HepG2 (cell line): Measurements from ENCODE around the gene MIPEP. TPM values are rescaled to one million over a fixed set of nuclear protein-coding genes. Genes with fewer than 3 reads are reported as not detected.

ENCODE experiments used
- ATAC-seq: fragments of 200-7000 bp; cut with Tn5 transposase; 3 replicates; pipeline ENCODE4 v1.9.1; 2020; ENCODE audit warnings: mild to moderate bottlenecking, moderate library complexity
- BruUV-seq: library from RNA; stranded (reverse); fragments of 400-500 nt; replicated peaks from 2 replicates; lab custom pipeline; 2021; lab: Mats Ljungman, UMichigan
- CTCF ChIA-PET: fragments of 300-600 bp; formaldehyde crosslinking; extraction: SDS; loops from one replicate; lab custom pipeline; 2021; ENCODE audit warnings: low total read pairs, inconsistent platforms, low intra/inter-chr PET ratio; lab: Yijun Ruan, JAX
- POLR2A ChIA-PET: fragments of 350-600 bp; sonication (Branson Sonifier 250); formaldehyde crosslinking; loops from one replicate; lab custom pipeline; 2020; ENCODE audit warnings: antibody characterized with exemption, inconsistent platforms; lab: Yijun Ruan, JAX
- DNase-seq: peaks from one replicate; pipeline ENCODE4 v3.0.0-alpha.2; 2015; ENCODE audit warnings: low spot score
- FAIRE-seq: peaks from 3 replicates; lab custom pipeline; 2011; peaks lifted over from hg19 to GRCh38; lab: Jason Lieb, UNC
- H2AFZ ChIP-seq: one replicate; pipeline ENCODE4 v1.6.1; 2011; ENCODE audit warnings: low read length, inconsistent platforms
- H3K27ac ChIP-seq: fragments of 300-600 bp; 3 replicates; pipeline ENCODE4 v1.8.0; 2011; ENCODE audit warnings: mixed run types, mild to moderate bottlenecking, mixed read lengths, low read length, inconsistent platforms; ENCODE audit not compliant: insufficient read depth; ENCODE audit errors: extremely low read length
- H3K27me3 ChIP-seq, 2 experiments: fragments of 200-600 bp in 1 of 2; 2 replicates in 1 of 2; 3 replicates in 1 of 2; pipeline versions ENCODE4 v1.6.0 to v1.8.0; 2011; ENCODE audit warnings: low read length in 2 of 2, mild to moderate bottlenecking in 2 of 2, moderate library complexity in 2 of 2, inconsistent platforms in 1 of 2; ENCODE audit not compliant: insufficient read depth in 2 of 2, control insufficient read depth in 1 of 2
- H3K36me3 ChIP-seq, 2 experiments: fragments of 200-600 bp in 1 of 2; replicated peaks in 1 of 2; 2 replicates in 1 of 2; 3 replicates in 1 of 2; pipeline versions ENCODE4 v1.5.1 to v1.8.0; 2011; ENCODE audit warnings: low read length in 2 of 2, inconsistent platforms in 1 of 2; ENCODE audit not compliant: insufficient read depth in 2 of 2, control insufficient read depth in 1 of 2
- H3K4me1 ChIP-seq: 2 replicates; pipeline ENCODE4 v1.5.1; 2012; ENCODE audit warnings: low read length, inconsistent platforms; ENCODE audit not compliant: insufficient read depth
- H3K4me2 ChIP-seq: 2 replicates; pipeline ENCODE4 v1.6.0; 2011; ENCODE audit warnings: low read depth, low read length, inconsistent platforms
- H3K4me3 ChIP-seq, 3 experiments: fragments of 200-600 bp in 1 of 3; sonication (generic), shearing (Covaris generic) in 1 of 3; replicated peaks in 1 of 3; 2 replicates each; pipeline ENCODE4 v1.5.1; 2011 to 2016; ENCODE audit warnings: low read length in 3 of 3, inconsistent platforms in 2 of 3, low read depth in 2 of 3, mild to moderate bottlenecking in 2 of 3, control low read depth in 1 of 3, mixed read lengths in 1 of 3; ENCODE audit not compliant: insufficient read depth in 1 of 3
- H3K79me2 ChIP-seq: one replicate; pipeline ENCODE4 v1.6.1; 2011; ENCODE audit warnings: low read length, inconsistent platforms; ENCODE audit not compliant: insufficient read depth
- H3K9ac ChIP-seq: 2 replicates; pipeline ENCODE4 v1.6.0; 2011; ENCODE audit warnings: mild to moderate bottlenecking, low read depth, low read length, inconsistent platforms; ENCODE audit not compliant: insufficient read depth
- H3K9me3 ChIP-seq: 2 replicates; pipeline ENCODE4 v1.5.1; 2012; ENCODE audit warnings: mild to moderate bottlenecking, low read length
- H4K20me1 ChIP-seq: 2 replicates; pipeline ENCODE4 v1.6.0; 2011; ENCODE audit warnings: inconsistent platforms, mild to moderate bottlenecking, low read length, moderate library complexity; ENCODE audit not compliant: insufficient read depth
- GFI1 ChIP-seq: sonication (generic); formaldehyde crosslinking; IDR thresholded peaks from 2 replicates; pipeline ENCODE4 v1.5.0; 2020; ENCODE audit warnings: missing genetic modification reagents, mild to moderate bottlenecking, borderline replicate concordance
- KLF12 ChIP-seq: sonication (generic); formaldehyde crosslinking; IDR thresholded peaks from 2 replicates; pipeline ENCODE4 v1.4.0; 2020; ENCODE audit warnings: missing genetic modification reagents, borderline replicate concordance
- MED13 ChIP-seq: sonication (generic); formaldehyde crosslinking; IDR thresholded peaks from 2 replicates; pipeline ENCODE4 v1.5.0; 2020; ENCODE audit warnings: missing genetic modification reagents
- NFE2L2 ChIP-seq: fragments of 150-350 bp; IDR thresholded peaks from 2 replicates; pipeline ENCODE4 v1.6.1; 2014; ENCODE audit warnings: low read length
- NONO ChIP-seq, 2 experiments: fragments of 450-650 bp in 1 of 2; sonication (generic) in 1 of 2; formaldehyde crosslinking in 1 of 2; IDR thresholded peaks in 1 of 2; conservative IDR thresholded peaks in 1 of 2; 2 replicates each; pipeline versions ENCODE4 v1.6.1 to v1.8.0; 2017 to 2022; ENCODE audit warnings: mild to moderate bottlenecking in 1 of 2, missing genetic modification reagents in 1 of 2, moderate library complexity in 1 of 2
- PHF5A ChIP-seq: IDR thresholded peaks from one replicate; pipeline ENCODE4 v1.6.1; 2018; ENCODE audit warnings: low read depth, missing genetic modification reagents; ENCODE audit not compliant: unreplicated experiment
- RFXANK ChIP-seq: IDR thresholded peaks from 2 replicates; pipeline ENCODE4 v1.6.1; 2016
- SP1 ChIP-seq, 2 experiments: fragments of 450-650 bp in 1 of 2; sonication (generic) in 1 of 2; formaldehyde crosslinking in 1 of 2; IDR thresholded peaks; 2 replicates each; pipeline versions ENCODE4 v1.4.0 to v1.6.1; 2016 to 2020; ENCODE audit warnings: missing genetic modification reagents in 1 of 2
- SP140L ChIP-seq: sonication (generic); formaldehyde crosslinking; IDR thresholded peaks from 2 replicates; pipeline ENCODE4 v1.4.0; 2020; ENCODE audit warnings: missing genetic modification reagents, borderline replicate concordance
- TBP ChIP-seq: sonication (generic); formaldehyde crosslinking; IDR thresholded peaks from 2 replicates; pipeline ENCODE4 v1.5.0; 2020; ENCODE audit warnings: missing genetic modification reagents
- ZNF337 ChIP-seq: sonication (generic); formaldehyde crosslinking; IDR thresholded peaks from 2 replicates; pipeline ENCODE4 v1.5.1; 2020; ENCODE audit warnings: missing genetic modification reagents, low read depth, mild to moderate bottlenecking, borderline replicate concordance
- ZNF383 ChIP-seq: sonication (generic); formaldehyde crosslinking; IDR thresholded peaks from 2 replicates; pipeline ENCODE4 v1.4.0; 2020; ENCODE audit warnings: missing genetic modification reagents, mild to moderate bottlenecking, borderline replicate concordance
- ZNF562 ChIP-seq: sonication (generic); formaldehyde crosslinking; IDR thresholded peaks from 2 replicates; pipeline ENCODE4 v1.8.0; 2022; ENCODE audit warnings: missing genetic modification reagents, borderline replicate concordance
- ZNF598 ChIP-seq: sonication (generic); formaldehyde crosslinking; IDR thresholded peaks from 2 replicates; pipeline ENCODE4 v1.5.1; 2020; ENCODE audit warnings: mild to moderate bottlenecking, missing genetic modification reagents, borderline replicate concordance
- WGBS: methylation state at CpG from one replicate; pipeline ENCODE4 v1.1.6; 2017; ENCODE audit warnings: low lambda C conversion rate; 5-methylcytosine and 5-hydroxymethylcytosine counted together
- in situ Hi-C: cut with HindIII; loops from 2 replicates; pipeline ENCODE4 v1.10.0; 2017; ENCODE audit warnings: low pct_unique_long_range_greater_than_20kb; ENCODE audit not compliant: extremely low pct_ligation_motif_present
- intact Hi-C: fragments of 100-400 bp; cut with micrococcal nuclease; formaldehyde crosslinking; loops from one replicate; pipeline ENCODE4 v1.10.0; 2022; ENCODE audit not compliant: unreplicated experiment
- polyA plus RNA-seq, 8 experiments: library from polyadenylated mRNA; depleted of rRNA in 3 of 8; stranded (reverse) in 7 of 8; unstranded in 1 of 8; fragments of >200 nt; fragmentation: Illumina TruSeq in 4 of 8; extraction: Trizol in 4 of 8; gene quantifications; 2 replicates each; pipeline versions ENCODE4 v1.2.1 to v1.2.3, GENCODE V29; 2011 to 2016; ENCODE audit warnings: low read depth in 4 of 8, missing spikeins in 1 of 8, mixed read lengths in 1 of 8; ENCODE audit not compliant: insufficient read depth in 1 of 8
- total RNA-seq, 5 experiments: library from RNA; depleted of rRNA; stranded (reverse); fragments of >200 nt; fragmentation: Illumina TruSeq; extraction: Trizol; gene quantifications; 2 replicates each; pipeline ENCODE4 v1.2.3, GENCODE V29; 2016; ENCODE audit warnings: low read depth in 1 of 5
- TF ChIP-seq, protein P1 (sequence below): sonication (generic); formaldehyde crosslinking; IDR thresholded peaks from 2 replicates; pipeline ENCODE4; 2020; ENCODE audit warnings: missing genetic modification reagents, mild to moderate bottlenecking, borderline replicate concordance
- TF ChIP-seq, protein P2 (sequence below): sonication (generic); formaldehyde crosslinking; IDR thresholded peaks from 2 replicates; pipeline ENCODE4 v1.4.0; 2020; ENCODE audit warnings: mild to moderate bottlenecking, low read depth, missing genetic modification reagents
- TF ChIP-seq, protein P3 (sequence below): sonication (generic); formaldehyde crosslinking; IDR thresholded peaks from 2 replicates; pipeline ENCODE4 v1.5.1; 2020; ENCODE audit warnings: missing genetic modification reagents, mild to moderate bottlenecking, borderline replicate concordance

The MIPEP gene
- total and polyA plus RNA-seq, 2 of the 13 experiments (the other 11 are each of a cell fraction or from before 2014, with no cell fraction given): 9.3 to 24.1 TPM

DNA sequence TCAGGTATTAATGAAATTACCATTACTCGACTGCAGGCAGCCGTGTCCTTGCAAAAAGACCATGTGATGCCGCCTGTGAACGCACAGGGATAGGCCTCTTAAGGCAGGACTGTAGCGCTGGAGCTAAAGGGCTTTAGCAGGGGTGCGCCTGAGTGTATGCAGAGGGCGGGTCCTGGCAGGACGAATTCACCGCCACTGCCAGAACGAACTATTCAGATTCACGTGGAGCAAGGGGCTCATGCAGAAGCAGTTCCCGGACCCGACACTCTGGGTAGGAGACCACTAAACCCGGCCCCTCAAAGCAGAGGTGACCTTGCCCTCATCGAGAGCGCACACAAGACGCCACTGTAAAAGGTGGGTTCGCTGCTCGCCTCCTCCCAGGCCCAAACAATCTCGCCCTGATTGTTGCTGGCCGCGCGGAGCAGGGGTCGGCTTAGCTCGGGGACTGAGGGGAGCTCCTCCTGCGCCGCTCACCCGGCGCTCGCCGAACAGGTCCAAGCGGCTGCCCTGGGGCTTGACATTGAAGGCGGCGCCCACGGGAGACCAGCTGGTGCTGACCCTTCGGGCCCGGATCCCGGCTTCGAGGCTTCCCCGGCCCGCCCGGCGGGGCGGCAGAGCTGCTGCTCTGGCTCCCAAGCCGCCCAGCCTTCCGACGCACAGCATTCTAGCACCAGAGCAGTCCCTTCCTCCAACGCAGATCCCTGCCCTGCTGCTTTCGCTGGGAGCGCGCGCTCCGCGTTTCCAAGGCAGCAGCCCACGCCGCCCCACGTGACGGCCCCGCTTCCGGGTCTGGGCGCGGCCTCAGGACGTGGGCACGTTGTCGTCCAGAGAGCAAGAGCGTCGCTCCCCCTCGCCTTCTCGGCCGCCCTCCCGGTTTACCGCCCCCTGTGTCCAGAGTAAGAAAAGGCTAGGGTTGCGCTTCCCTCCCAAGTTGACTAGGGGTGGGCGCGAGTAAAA lies at the start of gene MIPEP (continued):
- TF ChIP-seq GFI1 (CRISPR knock-in tag): peak; percentile 7; the same call in 1 of the 2 replicates
- TF ChIP-seq TBP (CRISPR knock-in tag): no peak
- TF ChIP-seq, protein P1, sequence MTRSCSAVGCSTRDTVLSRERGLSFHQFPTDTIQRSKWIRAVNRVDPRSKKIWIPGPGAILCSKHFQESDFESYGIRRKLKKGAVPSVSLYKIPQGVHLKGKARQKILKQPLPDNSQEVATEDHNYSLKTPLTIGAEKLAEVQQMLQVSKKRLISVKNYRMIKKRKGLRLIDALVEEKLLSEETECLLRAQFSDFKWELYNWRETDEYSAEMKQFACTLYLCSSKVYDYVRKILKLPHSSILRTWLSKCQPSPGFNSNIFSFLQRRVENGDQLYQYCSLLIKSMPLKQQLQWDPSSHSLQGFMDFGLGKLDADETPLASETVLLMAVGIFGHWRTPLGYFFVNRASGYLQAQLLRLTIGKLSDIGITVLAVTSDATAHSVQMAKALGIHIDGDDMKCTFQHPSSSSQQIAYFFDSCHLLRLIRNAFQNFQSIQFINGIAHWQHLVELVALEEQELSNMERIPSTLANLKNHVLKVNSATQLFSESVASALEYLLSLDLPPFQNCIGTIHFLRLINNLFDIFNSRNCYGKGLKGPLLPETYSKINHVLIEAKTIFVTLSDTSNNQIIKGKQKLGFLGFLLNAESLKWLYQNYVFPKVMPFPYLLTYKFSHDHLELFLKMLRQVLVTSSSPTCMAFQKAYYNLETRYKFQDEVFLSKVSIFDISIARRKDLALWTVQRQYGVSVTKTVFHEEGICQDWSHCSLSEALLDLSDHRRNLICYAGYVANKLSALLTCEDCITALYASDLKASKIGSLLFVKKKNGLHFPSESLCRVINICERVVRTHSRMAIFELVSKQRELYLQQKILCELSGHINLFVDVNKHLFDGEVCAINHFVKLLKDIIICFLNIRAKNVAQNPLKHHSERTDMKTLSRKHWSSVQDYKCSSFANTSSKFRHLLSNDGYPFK (CRISPR knock-in tag): peak; percentile 61; the same call in 1 of the 2 replicates
- no peak for TF ChIP-seq NFE2L2
- TF ChIP-seq PHF5A (CRISPR knock-in tag): no peak
- TF ChIP-seq KLF12: peak; percentile 99
- peak; percentile 71; the same call in 1 of the 2 replicates for TF ChIP-seq ZNF598 (CRISPR knock-in tag)
- TF ChIP-seq SP1 (IDR thresholded peaks at IDR 0.05): no peak
- TF ChIP-seq SP1 (CRISPR knock-in tag; IDR thresholded peaks at IDR 0.05): peak; percentile 91

DNA sequence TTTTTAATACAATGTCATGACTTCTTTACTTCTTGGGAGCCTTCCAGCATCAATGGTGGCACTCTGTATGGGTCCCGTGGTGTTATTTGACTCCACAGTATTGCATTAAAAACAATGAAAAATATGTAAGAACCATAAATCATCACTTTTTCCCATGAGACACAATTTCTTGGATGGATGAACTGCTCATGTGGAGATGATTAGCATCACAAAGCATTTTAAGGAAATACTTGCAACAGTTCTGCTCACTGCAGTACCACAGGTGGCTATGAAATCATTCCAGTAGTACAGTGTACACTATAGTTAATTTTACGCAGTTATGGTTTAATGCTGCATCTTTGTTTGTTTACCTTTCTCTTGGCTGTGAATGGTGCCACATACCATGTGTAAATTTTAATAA lies 45.3 kb upstream of the MIPEP start:
- 71% methylated on average over 2 of the region's 2 CpGs for WGBS
- CTCF ChIA-PET: no interaction called here
- BruUV-seq: no TSS peak
- POLR2A ChIA-PET: no interaction called here
- intact Hi-C loops: no loop called here
- FAIRE-seq: no peak
- DNase-seq: no peak
- no peak overlapping the region for H3K9ac ChIP-seq
- ATAC-seq: no peak
- no peak overlapping the region for H3K27ac ChIP-seq
- no peaks in the 10 kb centered on the region for H3K9me3 ChIP-seq
- no peaks in the 10 kb centered on the region for H3K4me1 ChIP-seq
- H3K79me2 ChIP-seq: no peaks in the 10 kb centered on the region
- no peak overlapping the region for H3K4me3 ChIP-seq
- in situ Hi-C loops: no loop called here
- H3K36me3 ChIP-seq: no peaks in the 10 kb centered on the region
- no peaks in the 10 kb centered on the region; a peak in 1 of 5 replicates for H3K27me3 ChIP-seq
- H3K4me2 ChIP-seq: no peak overlapping the region
- H2AFZ ChIP-seq: no peak overlapping the region
- H4K20me1 ChIP-seq: no peaks in the 10 kb centered on the region
- TF ChIP-seq ZNF562 (no peak), ZNF383 (no peak), ZNF337 (CRISPR knock-in tag) (no peak), NONO (IDR thresholded peaks at IDR 0.05) (no peak), NONO (CRISPR knock-in tag; conservative IDR thresholded peaks at IDR 0.05) (no peak), SP140L (CRISPR knock-in tag) (no peak), MED13 (CRISPR knock-in tag) (no peak), RFXANK (CRISPR knock-in tag) (no peak)
- TF ChIP-seq, protein P2, sequence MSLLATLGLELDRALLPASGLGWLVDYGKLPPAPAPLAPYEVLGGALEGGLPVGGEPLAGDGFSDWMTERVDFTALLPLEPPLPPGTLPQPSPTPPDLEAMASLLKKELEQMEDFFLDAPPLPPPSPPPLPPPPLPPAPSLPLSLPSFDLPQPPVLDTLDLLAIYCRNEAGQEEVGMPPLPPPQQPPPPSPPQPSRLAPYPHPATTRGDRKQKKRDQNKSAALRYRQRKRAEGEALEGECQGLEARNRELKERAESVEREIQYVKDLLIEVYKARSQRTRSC (CRISPR knock-in tag): no peak
- TF ChIP-seq, protein P3, sequence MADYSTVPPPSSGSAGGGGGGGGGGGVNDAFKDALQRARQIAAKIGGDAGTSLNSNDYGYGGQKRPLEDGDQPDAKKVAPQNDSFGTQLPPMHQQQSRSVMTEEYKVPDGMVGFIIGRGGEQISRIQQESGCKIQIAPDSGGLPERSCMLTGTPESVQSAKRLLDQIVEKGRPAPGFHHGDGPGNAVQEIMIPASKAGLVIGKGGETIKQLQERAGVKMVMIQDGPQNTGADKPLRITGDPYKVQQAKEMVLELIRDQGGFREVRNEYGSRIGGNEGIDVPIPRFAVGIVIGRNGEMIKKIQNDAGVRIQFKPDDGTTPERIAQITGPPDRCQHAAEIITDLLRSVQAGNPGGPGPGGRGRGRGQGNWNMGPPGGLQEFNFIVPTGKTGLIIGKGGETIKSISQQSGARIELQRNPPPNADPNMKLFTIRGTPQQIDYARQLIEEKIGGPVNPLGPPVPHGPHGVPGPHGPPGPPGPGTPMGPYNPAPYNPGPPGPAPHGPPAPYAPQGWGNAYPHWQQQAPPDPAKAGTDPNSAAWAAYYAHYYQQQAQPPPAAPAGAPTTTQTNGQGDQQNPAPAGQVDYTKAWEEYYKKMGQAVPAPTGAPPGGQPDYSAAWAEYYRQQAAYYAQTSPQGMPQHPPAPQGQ (CRISPR knock-in tag): no peak
